Aorta (tissue), 5 donors: Measurements from ENCODE around the gene UBE2M. TPM values are rescaled to one million over a fixed set of nuclear protein-coding genes. Genes with fewer than 3 reads are reported as not detected.

ENCODE experiments used
- ATAC-seq: fragments of 200-7000 bp; cut with Tn5 transposase; one replicate; pipeline ENCODE4 v1.9.1; 2022; ENCODE audit warnings: moderate library complexity; ENCODE audit not compliant: low FRiP score
- DNase-seq, 2 donors: peaks; one replicate each; pipeline ENCODE4 v3.0.0-alpha.2; 2020
- H3K27ac ChIP-seq, 2 donors: one replicate each; pipeline ENCODE4 v1.5.1; 2013; ENCODE audit warnings: low read length in 2 of 2, mild to moderate bottlenecking in 2 of 2, moderate library complexity in 2 of 2, control low read depth in 1 of 2, inconsistent platforms in 1 of 2, low read depth in 1 of 2
- H3K27me3 ChIP-seq, 2 donors: one replicate each; pipeline ENCODE4 v1.6.1; 2013; ENCODE audit warnings: control low read depth in 1 of 2, low read length in 1 of 2, mild to moderate bottlenecking in 1 of 2, moderate library complexity in 1 of 2; ENCODE audit not compliant: insufficient read depth in 2 of 2, control insufficient read depth in 1 of 2
- H3K36me3 ChIP-seq, 2 donors: one replicate each; pipeline ENCODE4 v1.6.1; 2013; ENCODE audit warnings: control low read depth in 1 of 2, low read length in 1 of 2, mild to moderate bottlenecking in 1 of 2; ENCODE audit not compliant: insufficient read depth in 2 of 2, control insufficient read depth in 1 of 2
- H3K4me1 ChIP-seq, 2 donors: one replicate each; pipeline ENCODE4 v1.6.1; 2013; ENCODE audit warnings: low read length in 2 of 2, control low read depth in 1 of 2, mild to moderate bottlenecking in 1 of 2, moderate library complexity in 1 of 2; ENCODE audit not compliant: insufficient read depth in 2 of 2, control insufficient read depth in 1 of 2
- H3K4me3 ChIP-seq, 2 donors: one replicate each; pipeline ENCODE4 v1.5.1; 2013; ENCODE audit warnings: low read length in 2 of 2, control low read depth in 1 of 2, mild to moderate bottlenecking in 1 of 2
- H3K9me3 ChIP-seq: one replicate; pipeline ENCODE4 v1.6.1; 2013; ENCODE audit warnings: mild to moderate bottlenecking, low read length; ENCODE audit not compliant: control insufficient read depth
- WGBS, 2 donors: extraction: QIAGEN DNeasy Blood & Tissue Kit; methylation state at CpG; one replicate each; pipeline ENCODE4 v1.1.7; 2013; 5-methylcytosine and 5-hydroxymethylcytosine counted together
- intact Hi-C, 2 donors: fragments of 100-400 bp; cut with DNase I; formaldehyde crosslinking; loops; one replicate each; pipeline versions ENCODE4 v1.14.2 to v1.15.0; 2022
- polyA plus RNA-seq, 2 donors: library from polyadenylated mRNA; stranded (reverse); fragments of 200-250 nt; gene quantifications; one replicate each; pipeline ENCODE4 v1.2.3, GENCODE V29; 2013
- total RNA-seq, 2 donors: library from RNA; stranded (reverse); fragmentation: NEBNext Ultra II Directional; extraction: Animal tissue kit (Norgen Biotek cat#: 25700); gene quantifications; one replicate each; pipeline ENCODE4 v1.2.1, GENCODE V29; 2021
- donor health status: healthy with polysubstance abuse.
- donor health status: Bipolar disorder and iron deficiency.
- donor health status: DM: no; HTN: no; CAD: no.
- donor health status: DM: no; HTN: no; CAD: no.
- donor health status: DM: yes; HTN: yes; CAD: no.

The UBE2M gene
- total and polyA plus RNA-seq, 4 donors: 47.1 to 57.7 (median 49.3) TPM

GRCh38 chr19:58518256-58519086, 39.9 kb downstream of the UBE2M start:
- Histone ChIP-seq H3K27me3 (no peaks in the 10 kb centered on the region), H3K4me3 (peak overlapping the region; percentile 40 to 50), H3K27ac (peak overlapping the region; percentile 30 to 83), H3K36me3 (peaks cover 0 to 4% of the 10 kb centered on the region in 2 donors), H3K9me3 (no peaks in the 10 kb centered on the region), H3K4me1 (no peaks in the 10 kb centered on the region)
- 10 to 12% methylated on average over 22 of the region's 22 CpGs for WGBS, 2 donors
- intact Hi-C loops: loop anchor here in 1 of 2 donors (1.0 kb wide), 1 partner anchor 19 kb away; no protein-coding TSS in a partner anchor
- DNase-seq (no peak), ATAC-seq (no peak)

- intact Hi-C loops: no loop called here
- no peaks in the 10 kb centered on the region for H3K27me3 ChIP-seq
- no peak overlapping the region for H3K4me3 ChIP-seq
- peaks cover 0 to 4% of the 10 kb centered on the region in 2 donors for H3K36me3 ChIP-seq
- H3K27ac ChIP-seq: no peak overlapping the region
- H3K9me3 ChIP-seq: no peaks in the 10 kb centered on the region
- ATAC-seq (no peak), DNase-seq (no peak)
- WGBS, 2 donors: 88 to 90% methylated on average over 65 of the region's 65 CpGs
- H3K4me1 ChIP-seq: no peaks in the 10 kb centered on the region
Measured at GRCh38 chr19:58516964-58517833, 41.2 kb downstream of the UBE2M start.

- H3K4me1 ChIP-seq: no peaks in the 10 kb centered on the region
- DNase-seq (no peak), ATAC-seq (no peak)
- no peaks in the 10 kb centered on the region for H3K27me3 ChIP-seq
- peaks cover 0 to 4% of the 10 kb centered on the region in 2 donors for H3K36me3 ChIP-seq
- intact Hi-C loops: no loop called here
- no peak overlapping the region for H3K27ac ChIP-seq
- H3K9me3 ChIP-seq: no peaks in the 10 kb centered on the region
- no peak overlapping the region for H3K4me3 ChIP-seq
- WGBS, 2 donors: 82 to 86% methylated on average over 25 of the region's 25 CpGs
Measured at GRCh38 chr19:58516246-58516836, 42.1 kb downstream of the UBE2M start.

GRCh38 chr19:58515259-58515658, 43.2 kb downstream of the UBE2M start:
- ATAC-seq: no peak

GRCh38 chr19:58514564-58515022, 43.8 kb downstream of the UBE2M start:
- peaks cover 0 to 4% of the 10 kb centered on the region in 2 donors for H3K36me3 ChIP-seq
- DNase-seq (no peak), ATAC-seq (no peak)
- no peaks in the 10 kb centered on the region for H3K4me1 ChIP-seq
- H3K9me3 ChIP-seq: no peaks in the 10 kb centered on the region
- H3K4me3 ChIP-seq: no peak overlapping the region
- no peaks in the 10 kb centered on the region for H3K27me3 ChIP-seq
- WGBS, 2 donors: 69 to 75% methylated on average over 3 of the region's 3 CpGs
- intact Hi-C loops: no loop called here
- H3K27ac ChIP-seq: no peak overlapping the region

More at GRCh38 chr19:58515259-58515658, 43.2 kb downstream of the UBE2M start:
- intact Hi-C loops: no loop called here
- Histone ChIP-seq H3K4me1 (no peaks in the 10 kb centered on the region), H3K4me3 (no peak overlapping the region), H3K27me3 (no peaks in the 10 kb centered on the region), H3K9me3 (no peaks in the 10 kb centered on the region), H3K36me3 (peaks cover 0 to 4% of the 10 kb centered on the region in 2 donors), H3K27ac (no peak overlapping the region)
- no peak for DNase-seq
- WGBS, 2 donors: 86 to 88% methylated on average over 2 of the region's 2 CpGs

- intact Hi-C loops: no loop called here
- H3K9me3 ChIP-seq: no peaks in the 10 kb centered on the region
- DNase-seq: peak; percentile 92 to 96
- H3K36me3 ChIP-seq: peaks cover 0 to 4% of the 10 kb centered on the region in 2 donors
- WGBS, 2 donors: 26% methylated on average over 62 to 66 of the region's 66 CpGs
- H3K4me3 ChIP-seq: no peak overlapping the region
- no peaks in the 10 kb centered on the region for H3K4me1 ChIP-seq
- H3K27me3 ChIP-seq: no peaks in the 10 kb centered on the region
- H3K27ac ChIP-seq: no peak overlapping the region
- peak; percentile 90 for ATAC-seq
Measured at GRCh38 chr19:58513694-58514563, 44.5 kb downstream of the UBE2M start.

- Histone ChIP-seq H3K36me3 (peaks cover 0 to 4% of the 10 kb centered on the region in 2 donors), H3K4me1 (no peaks in the 10 kb centered on the region), H3K4me3 (no peak overlapping the region), H3K27ac (no peak overlapping the region), H3K9me3 (no peaks in the 10 kb centered on the region), H3K27me3 (no peaks in the 10 kb centered on the region)
- no peak for ATAC-seq
- DNase-seq: no peak
- intact Hi-C loops: no loop called here
- WGBS, 2 donors: 84% methylated on average over 10 of the region's 10 CpGs
Measured at GRCh38 chr19:58513213-58513693, 45.2 kb downstream of the UBE2M start.
